GM19043 (cell line): ENCODE results near the gene MRPL50.

Experiments
- ATAC-seq: cut with Tn5 transposase; IDR thresholded peaks from one replicate; pipeline ENCODE4 v1.9.1; 2021; ENCODE audit warnings: low read depth; ENCODE audit not compliant: unreplicated experiment

The MRPL50 gene

DNA sequence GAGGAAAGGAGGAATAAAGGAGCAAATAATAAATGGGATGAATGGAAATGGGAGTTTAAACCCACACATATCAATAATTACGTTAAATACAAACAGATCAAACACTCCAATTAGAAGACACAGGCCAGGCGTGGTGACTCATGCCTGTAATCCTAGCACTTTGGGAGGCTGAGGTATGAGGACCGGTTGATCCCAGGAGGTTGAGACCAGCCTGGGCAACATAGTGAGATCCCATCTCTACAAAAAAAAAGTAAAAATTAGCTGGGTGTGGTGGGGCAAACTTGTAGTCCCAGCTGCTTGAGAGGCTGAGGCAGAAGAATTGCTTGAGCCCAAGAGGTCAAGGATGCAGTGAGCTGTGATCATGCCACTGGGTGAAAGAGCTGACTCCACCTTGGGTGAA is 17.3 kb downstream of the MRPL50 start:
- no peak for ATAC-seq

- no peak for ATAC-seq
These were observed 18.1 kb downstream of the MRPL50 start for GRCh38 chr9:101380295-101380694.

GRCh38 chr9:101376111-101376848 is 22.1 kb downstream of the MRPL50 start:
- ATAC-seq = no peak

GRCh38 chr9:101375546-101375945 is 22.9 kb downstream of the MRPL50 start:
- ATAC-seq = no peak

DNA sequence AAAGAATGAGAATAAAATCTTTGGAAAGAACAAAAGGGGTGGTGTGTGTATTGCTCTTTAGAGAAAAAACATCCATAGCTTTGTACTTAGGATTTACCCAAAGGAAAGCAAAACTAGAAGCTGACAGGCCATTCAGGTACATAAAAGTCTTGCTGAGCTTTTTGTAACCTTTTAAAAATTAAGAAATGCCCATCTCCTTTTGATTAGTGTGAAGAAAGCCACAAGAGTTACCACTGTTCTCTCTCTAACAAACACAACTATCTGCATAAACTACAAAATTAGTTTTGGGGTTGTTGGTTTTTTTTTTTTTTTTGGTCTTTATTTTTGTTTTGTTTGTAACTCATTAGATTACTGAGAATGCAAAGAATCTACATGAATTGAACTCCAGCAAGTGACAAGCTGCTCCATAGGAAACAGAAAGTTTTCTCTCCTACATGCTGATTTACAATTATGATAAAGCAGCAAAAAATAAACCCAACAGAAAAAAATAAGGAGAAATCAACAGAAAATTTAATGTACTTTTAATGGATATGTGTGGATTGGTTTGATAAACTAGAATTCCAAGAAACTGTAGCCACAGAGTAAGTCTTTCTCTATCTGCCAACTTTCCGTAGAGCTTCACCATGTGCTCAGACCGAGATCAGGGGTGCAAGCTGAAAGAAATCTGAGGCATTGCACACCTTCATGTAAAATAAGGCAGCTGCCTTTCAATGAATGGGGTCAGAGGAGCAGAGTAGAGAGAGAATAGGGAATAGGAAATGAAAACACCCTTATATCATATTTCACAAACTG is 25.9 kb downstream of the MRPL50 start:
- ATAC-seq = no peak

- no peak for ATAC-seq
These were observed 26.6 kb downstream of the MRPL50 start for GRCh38 chr9:101371813-101372212.

- no peak for ATAC-seq
These were observed 28.4 kb downstream of the MRPL50 start for GRCh38 chr9:101369884-101370531.

GRCh38 chr9:101369286-101369685 is 29.1 kb downstream of the MRPL50 start:
- no peak for ATAC-seq

GRCh38 chr9:101367323-101367722 is 31.1 kb downstream of the MRPL50 start:
- ATAC-seq = no peak

DNA sequence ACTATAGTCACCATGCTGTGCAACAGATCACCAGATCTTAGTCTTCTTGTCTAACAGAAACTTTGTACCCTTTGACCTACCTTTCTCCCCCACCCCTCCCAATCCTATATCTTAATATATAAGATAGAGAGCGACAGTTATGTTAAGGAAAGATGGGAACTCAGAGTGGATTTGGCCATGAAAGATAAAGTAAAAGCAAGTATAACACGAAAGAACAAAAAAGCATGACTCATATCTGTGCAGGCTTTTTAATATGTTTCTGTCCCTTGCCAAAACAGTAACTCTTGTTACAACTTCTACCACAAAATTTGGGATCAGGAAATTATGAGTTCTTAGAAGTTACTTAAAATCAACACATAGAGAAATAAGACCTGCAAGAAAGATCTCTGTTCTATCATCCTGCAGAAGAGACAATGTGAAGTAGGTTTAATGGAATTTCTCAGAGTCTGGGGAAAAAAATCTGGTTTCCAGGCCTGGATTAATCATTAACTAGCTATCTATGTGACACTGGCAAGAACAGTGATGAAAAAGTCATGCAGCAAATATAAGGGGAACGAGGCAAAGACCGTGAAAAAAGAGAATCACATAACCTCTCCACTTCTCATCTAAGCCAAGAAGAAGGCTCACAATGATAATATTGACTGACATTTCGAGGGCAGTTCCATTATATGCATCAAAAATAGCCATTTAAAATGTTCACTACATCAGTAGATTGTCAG is 32.2 kb downstream of the MRPL50 start:
- ATAC-seq = no peak

DNA sequence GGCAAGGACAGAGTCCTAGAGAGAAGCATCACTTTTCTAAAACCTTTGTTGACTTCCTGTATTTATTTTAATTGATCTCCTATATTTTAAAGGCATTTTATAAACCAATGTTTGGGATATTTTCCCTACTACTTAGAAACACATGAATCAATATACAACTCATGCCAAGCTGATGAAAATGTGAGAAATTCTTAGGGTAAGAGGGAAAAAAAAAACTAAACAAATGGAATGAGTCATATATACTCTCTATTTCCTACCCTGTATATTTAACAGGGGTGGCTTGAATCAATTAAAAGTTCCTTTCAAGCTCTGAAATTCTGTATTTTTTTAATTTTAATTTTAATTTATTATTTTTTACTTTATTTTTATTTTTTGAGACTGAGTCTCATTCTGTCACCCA is 33.2 kb downstream of the MRPL50 start:
- no peak for ATAC-seq

GRCh38 chr9:101362450-101362849 is 36.0 kb downstream of the MRPL50 start:
- no peak for ATAC-seq

DNA sequence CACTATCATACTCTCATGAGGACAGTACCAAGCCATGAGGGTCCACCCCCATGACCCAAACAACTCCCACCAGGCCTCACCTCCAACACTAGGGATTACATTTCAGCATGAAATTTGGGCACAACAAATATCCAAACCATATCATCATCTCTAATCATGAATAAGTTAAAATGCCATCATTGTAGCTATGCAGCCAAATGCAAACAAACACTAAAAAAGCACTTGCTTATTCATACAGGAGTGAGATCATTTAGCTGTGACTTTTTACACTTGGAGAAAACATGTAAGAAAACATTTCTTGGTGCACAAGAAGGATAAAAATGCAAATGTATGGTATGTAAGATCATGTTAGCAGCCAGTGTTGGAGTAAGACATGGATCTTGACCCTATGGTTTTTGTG is 37.8 kb downstream of the MRPL50 start:
- no peak for ATAC-seq

GRCh38 chr9:101359679-101360078 is 38.7 kb downstream of the MRPL50 start:
- ATAC-seq = no peak

DNA sequence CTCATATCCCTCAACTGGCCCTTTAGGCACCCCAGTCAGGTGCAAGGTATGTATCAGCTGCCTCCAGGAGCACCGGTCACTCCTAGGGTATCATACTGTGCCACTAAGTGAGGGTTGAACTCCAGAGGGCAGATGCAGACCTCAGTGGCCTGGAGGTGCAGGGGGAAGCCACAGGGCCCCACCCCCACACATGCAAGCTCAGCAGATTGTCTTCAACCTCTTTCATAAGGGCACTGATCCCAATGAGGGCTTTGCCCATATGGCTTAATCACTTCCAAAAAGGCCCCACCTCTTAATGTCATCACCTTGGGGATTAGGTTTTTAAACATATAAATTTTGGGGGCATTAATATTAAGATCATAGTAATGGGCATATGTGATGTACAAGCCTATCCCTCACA is 41.8 kb downstream of the MRPL50 start:
- no peak for ATAC-seq

- ATAC-seq = no peak
These were observed 43.4 kb downstream of the MRPL50 start for GRCh38 chr9:101354765-101355708.

DNA sequence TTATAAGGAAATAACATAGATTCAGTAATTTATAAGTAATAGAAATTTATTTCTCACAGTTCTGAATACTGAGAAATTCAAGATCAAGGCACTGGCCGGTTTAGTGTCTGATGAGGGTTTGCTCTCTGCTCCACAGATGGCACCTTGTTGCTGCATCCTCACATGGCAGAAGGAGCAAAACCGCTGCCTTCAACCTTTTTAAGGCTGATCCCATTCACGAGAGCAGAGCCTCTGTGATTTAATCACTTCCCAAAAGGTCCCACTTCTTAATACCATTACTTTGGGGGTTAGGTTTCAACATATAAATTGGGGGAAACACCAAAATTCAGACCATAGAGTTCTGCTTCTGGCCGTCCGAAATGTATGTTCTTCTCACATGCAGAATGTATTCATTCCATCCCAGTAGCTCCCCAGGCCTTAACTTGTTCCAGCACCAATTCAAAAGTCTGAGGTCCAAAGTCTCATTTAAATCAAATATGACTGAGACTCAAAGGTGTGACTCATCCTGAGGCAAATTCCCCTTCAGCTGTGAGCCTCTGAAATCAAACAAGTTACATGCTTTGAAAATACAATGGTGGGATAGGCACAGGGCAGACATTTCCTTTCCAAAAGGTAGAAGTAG is 44.2 kb downstream of the MRPL50 start:
- ATAC-seq = no peak

DNA sequence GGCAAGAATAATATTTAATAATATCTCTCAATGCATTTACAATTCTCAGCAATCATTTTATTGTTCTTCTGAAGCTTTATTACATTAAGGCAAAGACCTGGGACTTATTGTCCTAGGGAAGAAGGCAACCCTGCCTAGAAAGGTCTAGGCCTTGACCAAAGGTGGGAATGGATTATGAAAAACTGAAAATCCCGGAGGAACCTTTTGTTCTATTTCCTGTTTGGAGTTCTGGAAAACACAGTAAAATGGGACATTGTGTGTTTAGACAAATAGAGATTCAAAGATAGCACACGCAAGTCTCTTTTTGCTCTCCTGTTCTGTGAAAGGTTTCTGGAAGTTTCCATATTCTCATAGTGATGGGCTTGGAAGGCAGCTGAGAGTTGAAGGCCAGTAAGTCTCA is 44.7 kb downstream of the MRPL50 start:
- ATAC-seq = no peak

DNA sequence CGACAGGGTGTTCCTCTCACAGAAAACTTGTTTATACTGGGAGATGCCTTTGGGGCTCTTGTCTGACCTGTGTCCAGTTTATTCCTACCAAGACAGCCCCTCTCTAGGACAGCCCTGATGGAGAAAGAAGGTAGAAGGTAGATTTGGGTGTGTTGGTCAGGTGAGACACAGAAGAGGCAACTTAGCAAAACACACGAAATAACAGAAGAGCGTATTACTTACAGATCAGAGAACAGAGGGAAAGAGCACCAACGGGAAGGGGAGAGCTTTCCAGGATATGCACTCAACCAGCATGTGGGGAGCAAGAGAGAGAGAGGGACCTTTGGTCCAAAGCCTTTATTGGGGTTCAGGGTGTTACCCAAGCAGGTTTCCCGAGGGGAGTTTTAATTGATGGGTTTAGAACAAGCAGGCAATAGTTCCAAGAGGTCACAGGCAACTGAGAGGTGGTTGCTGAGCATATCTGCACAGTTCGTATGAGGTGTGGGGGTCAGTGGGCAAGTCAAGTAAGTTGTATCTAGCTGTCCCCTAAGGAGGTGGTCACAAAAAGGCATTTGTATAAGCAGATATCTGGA is 45.4 kb downstream of the MRPL50 start:
- no peak for ATAC-seq
